Measurements from ENCODE around the gene GNA12.

DNA sequence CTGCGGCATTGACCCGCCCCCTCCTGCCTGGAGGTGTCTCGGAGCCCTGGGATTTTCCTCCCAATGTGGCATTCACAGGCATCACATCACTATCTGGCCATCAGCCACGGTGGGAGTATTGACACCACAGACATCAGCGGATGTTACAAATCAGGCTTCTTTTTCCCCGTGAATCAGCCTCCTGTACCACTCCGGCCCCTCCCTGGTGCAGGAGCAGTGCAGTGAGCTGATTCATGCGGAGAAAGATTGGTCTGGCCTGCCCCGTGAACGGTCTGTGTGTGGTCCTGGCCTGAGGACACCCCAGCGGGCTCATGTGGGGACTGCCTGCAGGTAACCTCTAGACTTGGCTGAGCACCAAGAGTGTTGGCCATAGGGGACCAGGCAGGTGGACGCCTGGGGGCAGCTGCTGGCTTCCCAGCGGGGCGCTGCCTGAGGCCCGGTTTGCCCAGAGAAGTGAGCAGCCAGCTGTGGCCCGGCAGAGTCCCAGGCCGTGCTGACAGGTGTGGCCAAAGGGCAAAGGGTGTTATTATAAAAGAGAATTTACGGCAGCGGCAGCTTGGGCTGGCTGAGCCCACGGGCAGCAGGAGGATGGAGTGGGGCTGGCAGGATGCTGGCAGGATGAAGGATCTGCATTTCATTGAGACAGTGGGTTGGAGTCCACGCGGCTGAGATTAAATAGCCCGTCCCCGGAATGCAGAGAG is 32.1 kb upstream of the GNA12 start:
- TF ChIP-seq ATF2 (IDR thresholded peaks at IDR 0.05; ENCODE audit: low read length) (no peak), CEBPZ (IDR thresholded peaks at IDR 0.05; ENCODE audit: low read depth, low read length) (no peak), NFYB (IDR thresholded peaks at IDR 0.05; ENCODE audit: insufficient read depth, low read depth, low read length) (no peak), ZBTB4 (CRISPR knock-in tag; IDR thresholded peaks at IDR 0.05) (no peak), EP300 (IDR thresholded peaks at IDR 0.05; ENCODE audit: borderline replicate concordance in 1 of 2, control insufficient read depth in 1 of 2, low read depth in 2 of 2, low read length in 2 of 2) (no peak)
- TF ChIP-seq, protein P1, sequence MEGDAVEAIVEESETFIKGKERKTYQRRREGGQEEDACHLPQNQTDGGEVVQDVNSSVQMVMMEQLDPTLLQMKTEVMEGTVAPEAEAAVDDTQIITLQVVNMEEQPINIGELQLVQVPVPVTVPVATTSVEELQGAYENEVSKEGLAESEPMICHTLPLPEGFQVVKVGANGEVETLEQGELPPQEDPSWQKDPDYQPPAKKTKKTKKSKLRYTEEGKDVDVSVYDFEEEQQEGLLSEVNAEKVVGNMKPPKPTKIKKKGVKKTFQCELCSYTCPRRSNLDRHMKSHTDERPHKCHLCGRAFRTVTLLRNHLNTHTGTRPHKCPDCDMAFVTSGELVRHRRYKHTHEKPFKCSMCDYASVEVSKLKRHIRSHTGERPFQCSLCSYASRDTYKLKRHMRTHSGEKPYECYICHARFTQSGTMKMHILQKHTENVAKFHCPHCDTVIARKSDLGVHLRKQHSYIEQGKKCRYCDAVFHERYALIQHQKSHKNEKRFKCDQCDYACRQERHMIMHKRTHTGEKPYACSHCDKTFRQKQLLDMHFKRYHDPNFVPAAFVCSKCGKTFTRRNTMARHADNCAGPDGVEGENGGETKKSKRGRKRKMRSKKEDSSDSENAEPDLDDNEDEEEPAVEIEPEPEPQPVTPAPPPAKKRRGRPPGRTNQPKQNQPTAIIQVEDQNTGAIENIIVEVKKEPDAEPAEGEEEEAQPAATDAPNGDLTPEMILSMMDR (IDR thresholded peaks at IDR 0.05 in 2 of 3, conservative IDR thresholded peaks at IDR 0.05 in 1 of 3; ENCODE audit: control insufficient read depth in 2 of 3, extremely low read depth in 1 of 3, insufficient read depth in 1 of 3, low read depth in 3 of 3, low read length in 3 of 3), result no peak
